Measurements from ENCODE around the gene CFAP77.

GRCh38 chr9:132596200-132596599 lies 186.2 kb downstream of the CFAP77 start:
- TF ChIP-seq PATZ1 (CRISPR knock-in tag; IDR thresholded peaks at IDR 0.05; ENCODE audit: borderline replicate concordance) (no peak), ZFP3 (CRISPR knock-in tag; IDR thresholded peaks at IDR 0.05) (no peak), OSR1 (CRISPR knock-in tag; IDR thresholded peaks at IDR 0.05) (no peak), CSRNP3 (CRISPR knock-in tag; IDR thresholded peaks at IDR 0.05) (no peak), BACH2 (CRISPR knock-in tag; IDR thresholded peaks at IDR 0.05; ENCODE audit: borderline replicate concordance) (no peak), ZNF70 (CRISPR knock-in tag; IDR thresholded peaks at IDR 0.05) (no peak), TCF4 (CRISPR knock-in tag; IDR thresholded peaks at IDR 0.05; ENCODE audit: borderline replicate concordance) (no peak), ARNTL (CRISPR knock-in tag; IDR thresholded peaks at IDR 0.05; ENCODE audit: borderline replicate concordance, low read depth) (no peak), ISL1 (CRISPR knock-in tag; IDR thresholded peaks at IDR 0.05) (no peak), POU6F1 (CRISPR knock-in tag; IDR thresholded peaks at IDR 0.05; ENCODE audit: borderline replicate concordance, low read depth) (no peak), TOX (CRISPR knock-in tag; IDR thresholded peaks at IDR 0.05; ENCODE audit: borderline replicate concordance) (no peak), ZC3H10 (CRISPR knock-in tag; IDR thresholded peaks at IDR 0.05) (no peak), RARB (CRISPR knock-in tag; IDR thresholded peaks at IDR 0.05) (no peak), ZFP30 (CRISPR knock-in tag; IDR thresholded peaks at IDR 0.05) (no peak)

Data from SK-N-SH treated with all-trans-retinoic acid at 6 μM for 48 hours (cell line).